GM19238 (cell line): ENCODE data around the gene TSPAN18.

Experiments
- DNase-seq: peaks from one replicate; pipeline ENCODE4 v3.0.0; 2011; ENCODE audit warnings: low spot score; ENCODE audit not compliant: insufficient read length

Gene TSPAN18

GRCh38 chr11:44886790-44887140 is 160.0 kb downstream of the TSPAN18 start:
- DNase-seq: no peak

GRCh38 chr11:44887636-44888035 is 160.9 kb downstream of the TSPAN18 start:
- no peak for DNase-seq

DNA sequence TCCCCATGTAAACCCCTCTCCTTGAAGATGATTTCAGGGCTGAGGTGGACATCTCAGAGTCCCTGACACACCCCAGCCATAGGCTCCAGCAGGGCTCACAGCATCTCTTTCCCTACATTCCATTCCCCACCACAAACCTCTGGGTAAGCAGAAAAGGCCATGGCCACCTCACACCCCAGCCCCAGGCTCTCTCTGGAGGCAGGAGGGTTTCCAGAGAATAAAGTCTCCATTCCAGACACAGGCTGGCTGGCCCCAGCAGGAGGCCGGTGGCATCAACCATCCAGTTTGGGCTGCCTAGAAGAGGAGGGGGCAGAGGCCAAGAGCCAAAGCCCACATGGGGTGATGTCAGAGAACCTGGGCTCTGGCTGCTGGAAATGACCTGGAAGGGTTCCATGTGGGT is 162.5 kb downstream of the TSPAN18 start:
- DNase-seq: no peak

DNA sequence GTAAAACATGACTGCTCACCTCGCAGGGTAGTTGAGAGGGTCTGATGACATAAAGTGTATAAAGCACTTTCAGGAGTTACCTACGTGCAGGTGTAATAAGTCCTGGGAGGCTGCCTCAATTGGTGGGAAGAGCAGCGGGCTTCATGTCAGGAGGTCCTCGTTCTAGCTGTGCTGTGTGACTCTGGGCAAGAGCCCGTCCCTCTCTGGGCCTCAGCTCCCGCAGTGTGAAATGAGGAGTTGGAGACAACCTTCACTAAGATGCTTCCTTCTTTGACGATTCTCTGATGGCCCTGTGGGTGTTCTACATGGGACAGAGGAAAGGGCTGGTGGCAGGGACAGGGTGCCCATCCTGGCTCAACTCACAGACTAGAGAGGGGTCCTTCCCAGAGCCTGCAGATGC is 166.1 kb downstream of the TSPAN18 start:
- DNase-seq: no peak

DNA sequence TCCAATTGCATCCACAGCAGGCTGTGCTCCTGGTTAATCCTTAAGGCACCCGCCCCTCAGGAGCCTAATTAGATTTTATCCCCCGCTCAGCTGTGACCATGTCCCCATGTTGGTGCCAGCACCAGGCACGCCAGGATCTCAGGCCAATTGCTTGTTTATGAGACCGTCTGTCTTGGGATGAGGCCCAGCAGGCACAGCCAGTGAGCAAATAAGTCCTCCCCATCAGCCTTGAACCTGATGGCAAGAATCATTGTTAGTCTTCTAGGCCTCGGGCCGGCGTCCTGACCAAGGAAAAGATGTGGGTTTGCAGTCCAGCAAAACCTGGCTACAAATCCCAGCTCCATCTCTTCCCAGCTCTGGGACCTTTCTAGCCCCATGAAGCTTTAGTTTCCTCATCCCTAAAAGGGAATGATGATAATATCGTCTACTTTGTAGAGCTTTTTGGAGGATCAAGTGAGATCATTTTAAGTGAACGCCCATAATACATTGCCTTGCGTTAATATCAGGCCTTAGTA is 166.6 kb downstream of the TSPAN18 start:
- no peak for DNase-seq

GRCh38 chr11:44893846-44894617 is 167.3 kb downstream of the TSPAN18 start:
- DNase-seq: peak; percentile 62

GRCh38 chr11:44899959-44900358 is 173.2 kb downstream of the TSPAN18 start:
- DNase-seq: no peak

GRCh38 chr11:44901120-44901633 is 174.4 kb downstream of the TSPAN18 start:
- DNase-seq: no peak

GRCh38 chr11:44901786-44902185 is 175.0 kb downstream of the TSPAN18 start:
- no peak for DNase-seq

DNA sequence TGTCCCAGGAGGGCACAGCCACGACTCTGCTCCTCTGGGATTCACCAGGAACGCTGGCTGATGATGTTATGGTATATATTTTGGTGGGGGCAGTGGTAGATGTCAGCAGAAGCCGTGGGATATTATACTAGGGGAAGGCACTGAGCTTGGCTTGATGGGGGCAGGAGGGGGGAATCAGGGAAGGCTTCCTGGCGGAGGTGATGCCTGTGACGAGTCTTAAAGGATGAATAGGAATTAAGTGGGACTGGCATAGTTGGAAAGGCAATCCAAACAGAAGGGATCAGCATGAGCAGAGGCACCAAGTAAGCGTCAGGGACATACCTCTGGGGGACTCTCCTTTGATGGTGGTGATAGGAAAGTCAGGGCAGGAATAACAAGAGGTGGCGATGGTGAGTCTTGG is 176.3 kb downstream of the TSPAN18 start:
- DNase-seq: no peak

- DNase-seq: no peak
Measured at GRCh38 chr11:44903518-44903917, 176.8 kb downstream of the TSPAN18 start.

DNA sequence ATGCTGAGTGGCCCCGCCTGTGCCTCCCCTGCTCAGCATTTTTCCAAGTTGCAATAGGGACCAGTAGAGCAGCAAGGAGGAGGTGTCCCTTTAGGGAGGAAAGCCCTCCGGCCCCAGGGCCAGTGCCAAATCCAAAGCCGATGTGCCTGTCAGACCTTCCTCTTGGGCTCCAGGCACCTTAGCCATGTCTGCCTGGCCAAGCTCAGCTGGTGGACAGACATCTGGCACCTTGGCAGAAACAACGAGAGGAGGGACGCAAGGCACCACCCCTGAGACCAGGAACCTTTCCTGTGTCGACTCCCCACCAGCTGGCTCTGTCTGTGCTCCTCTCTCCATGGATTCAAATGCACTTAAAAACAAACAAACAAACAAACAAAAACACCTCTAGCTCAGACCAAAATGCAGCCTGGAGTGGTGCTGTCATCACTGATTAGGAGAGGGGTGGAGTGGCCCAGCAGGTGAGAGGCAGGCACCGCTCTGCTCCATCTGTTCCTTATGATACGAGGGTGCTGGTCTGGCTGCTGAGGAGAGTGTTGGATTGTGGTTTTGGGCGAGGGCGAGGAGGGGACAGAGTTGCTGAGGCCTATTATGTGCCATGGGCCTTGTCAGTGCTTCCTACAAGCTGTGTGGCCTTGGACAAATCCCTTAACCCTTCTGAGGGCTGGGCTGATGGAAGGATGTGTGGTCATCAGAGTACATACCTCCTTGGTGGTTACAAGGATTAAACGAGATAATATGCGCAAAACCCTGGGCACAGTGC is 177.7 kb downstream of the TSPAN18 start:
- DNase-seq: no peak

GRCh38 chr11:44905131-44905866 is 178.5 kb downstream of the TSPAN18 start:
- no peak for DNase-seq

GRCh38 chr11:44906649-44907048 is 179.9 kb downstream of the TSPAN18 start:
- no peak for DNase-seq

- no peak for DNase-seq
Measured at GRCh38 chr11:44909557-44909956, 182.8 kb downstream of the TSPAN18 start.

DNA sequence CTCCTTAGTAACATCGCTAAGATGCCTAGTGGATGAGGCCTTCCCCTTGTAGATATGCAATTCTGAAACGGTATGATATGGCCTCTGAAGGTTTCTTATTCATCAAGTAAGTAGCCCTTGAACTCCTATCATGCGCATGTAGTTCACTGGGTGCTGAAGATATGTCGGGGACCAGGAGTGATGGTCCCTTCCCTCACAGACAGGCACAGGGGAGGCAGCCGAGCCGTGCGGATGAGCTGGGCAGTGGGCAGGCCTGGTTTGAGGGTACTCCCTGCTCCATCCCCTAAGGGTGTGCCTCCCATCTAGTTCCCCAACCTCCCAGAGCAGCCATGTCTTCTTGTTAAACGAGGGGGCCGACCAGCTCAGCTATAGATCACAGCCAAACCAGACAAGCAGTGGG is 183.8 kb downstream of the TSPAN18 start:
- no peak for DNase-seq

GRCh38 chr11:44911029-44911814 is 184.5 kb downstream of the TSPAN18 start:
- DNase-seq: peak; percentile 79

DNA sequence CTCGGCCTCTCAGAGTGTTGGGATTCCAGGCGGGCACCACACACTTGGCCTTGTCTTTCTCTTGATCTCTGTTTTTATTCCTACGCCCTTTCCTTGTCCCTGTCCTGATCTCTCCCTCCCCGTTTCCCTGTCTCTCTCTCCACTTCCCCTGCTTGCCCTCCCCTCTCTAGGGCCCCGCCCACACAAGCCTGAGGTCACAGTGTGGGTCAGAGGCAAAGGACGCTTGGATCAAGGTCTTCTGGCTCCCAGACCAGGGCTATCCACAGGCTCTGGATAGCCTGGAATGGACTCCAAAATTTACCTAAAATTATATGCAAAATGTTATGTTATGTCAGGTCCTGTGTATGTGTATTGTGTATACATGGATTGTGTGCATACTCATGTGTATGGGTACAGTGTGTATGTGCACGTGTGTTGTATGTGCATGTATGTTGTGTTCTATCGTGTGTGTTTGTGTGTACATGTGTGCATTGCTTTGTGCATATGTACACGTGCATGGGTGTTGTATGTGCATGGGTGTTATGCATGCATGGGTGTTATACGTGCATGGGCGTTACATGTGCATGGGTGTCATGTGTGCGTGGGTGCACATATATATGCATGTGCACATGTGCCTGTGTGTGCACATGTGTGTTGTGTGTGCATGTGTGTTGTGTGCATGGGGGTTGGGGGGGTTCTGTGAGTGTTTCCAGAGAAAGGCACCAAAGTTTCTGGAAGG is 185.7 kb downstream of the TSPAN18 start:
- no peak for DNase-seq

DNA sequence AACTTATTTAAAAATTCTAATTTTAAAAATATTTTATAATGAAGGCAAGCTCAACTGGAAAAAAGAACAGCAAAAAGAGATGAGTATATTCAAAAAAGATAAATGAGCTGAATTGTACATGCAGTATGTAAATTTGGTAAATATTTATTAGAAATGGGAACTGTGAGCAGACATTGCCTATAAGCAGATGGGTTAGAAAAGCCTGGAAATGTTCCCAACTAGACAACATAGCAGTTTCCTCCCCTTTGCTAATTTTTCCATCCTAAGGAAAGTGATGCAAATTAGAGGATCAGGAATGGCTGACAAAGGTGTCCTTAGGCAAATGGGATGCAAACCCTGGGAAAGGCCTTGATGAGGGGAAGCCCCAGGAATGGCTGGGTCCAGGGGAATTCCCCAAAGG is 186.7 kb downstream of the TSPAN18 start:
- DNase-seq: no peak

GRCh38 chr11:44914105-44914504 is 187.3 kb downstream of the TSPAN18 start:
- DNase-seq: no peak
